GM21737 (cell line): ENCODE data around the gene KLC1.

Source experiments
- ATAC-seq: cut with Tn5 transposase; IDR thresholded peaks from one replicate; pipeline ENCODE4 v1.9.1; 2021; ENCODE audit warnings: mild to moderate bottlenecking, moderate library complexity; ENCODE audit not compliant: unreplicated experiment

The KLC1 gene

DNA sequence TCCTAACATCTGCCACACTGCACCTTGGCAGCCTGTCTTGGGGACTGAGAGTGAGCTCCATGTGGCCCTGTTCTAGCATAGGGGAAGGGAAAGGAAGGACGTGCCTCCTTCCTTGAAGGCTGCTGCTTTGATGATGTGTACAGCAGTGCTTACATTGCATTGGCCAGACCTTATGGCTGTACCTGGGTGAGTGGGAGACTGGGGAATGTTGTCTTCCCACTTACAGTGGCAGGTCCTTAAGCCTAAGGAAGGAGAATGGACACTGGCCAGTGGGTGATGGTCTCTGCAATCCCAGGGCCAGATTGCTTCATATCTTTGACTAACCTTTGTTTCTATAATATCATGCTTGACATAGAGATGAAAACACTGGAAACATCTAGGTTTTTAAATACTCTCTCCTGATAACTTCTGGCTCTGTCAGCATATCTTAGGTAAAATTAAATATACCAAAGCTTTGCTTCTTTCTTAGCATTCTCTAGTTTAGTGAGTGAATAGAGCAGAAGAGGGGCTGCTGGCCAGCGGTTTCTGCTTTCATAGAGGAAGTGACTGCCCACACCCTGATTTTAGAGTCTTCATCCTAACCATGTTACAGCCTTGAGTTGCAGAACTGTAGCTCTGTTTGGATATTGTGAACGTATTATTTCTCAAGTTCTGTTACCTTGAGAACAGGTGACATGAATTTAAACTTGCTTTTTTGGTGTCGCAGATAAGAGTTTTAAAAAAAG lies 27.2 kb downstream of the KLC1 start:
- no peak for ATAC-seq

GRCh38 chr14:103656756-103657133 lies 27.7 kb downstream of the KLC1 start:
- no peak for ATAC-seq

GRCh38 chr14:103657471-103657870 lies 28.5 kb downstream of the KLC1 start:
- ATAC-seq: no peak

DNA sequence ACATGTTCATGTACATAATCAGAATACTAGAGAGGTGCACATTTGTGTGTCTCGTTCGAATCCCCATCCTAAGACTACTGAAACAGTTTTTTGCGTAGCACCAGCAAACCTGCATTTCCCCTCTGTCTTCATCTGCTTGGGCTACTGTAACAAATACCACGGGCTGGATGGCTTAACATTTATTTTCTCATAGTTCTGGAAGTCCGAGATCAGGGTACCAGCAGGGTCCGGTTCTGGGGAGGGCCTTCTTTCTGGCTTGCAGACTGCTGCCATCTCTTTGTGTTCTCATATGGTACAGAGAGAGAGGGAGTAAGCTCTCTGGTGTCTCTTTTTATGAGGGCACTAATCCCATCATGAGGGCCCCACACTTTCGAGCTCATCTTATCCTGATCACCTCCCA lies 30.6 kb downstream of the KLC1 start:
- ATAC-seq: no peak

DNA sequence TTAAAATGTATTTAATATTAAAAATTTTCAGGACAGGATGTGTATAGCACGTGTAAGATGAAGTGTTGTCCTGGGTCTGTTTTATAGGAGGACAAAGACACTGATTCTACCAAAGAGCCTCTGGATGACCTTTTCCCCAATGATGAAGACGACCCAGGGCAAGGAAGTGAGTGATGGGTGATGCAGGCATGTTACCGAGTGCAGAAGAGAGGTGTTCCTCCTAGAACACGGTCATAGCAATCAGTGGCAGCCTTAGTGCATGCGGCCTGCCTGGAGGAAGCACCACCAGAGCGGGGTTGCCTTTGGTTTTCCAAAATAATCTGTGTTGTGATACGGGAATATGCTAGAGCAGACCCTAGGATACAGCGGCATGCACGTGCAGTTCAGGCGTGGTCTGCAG lies 33.0 kb downstream of the KLC1 start:
- no peak for ATAC-seq

DNA sequence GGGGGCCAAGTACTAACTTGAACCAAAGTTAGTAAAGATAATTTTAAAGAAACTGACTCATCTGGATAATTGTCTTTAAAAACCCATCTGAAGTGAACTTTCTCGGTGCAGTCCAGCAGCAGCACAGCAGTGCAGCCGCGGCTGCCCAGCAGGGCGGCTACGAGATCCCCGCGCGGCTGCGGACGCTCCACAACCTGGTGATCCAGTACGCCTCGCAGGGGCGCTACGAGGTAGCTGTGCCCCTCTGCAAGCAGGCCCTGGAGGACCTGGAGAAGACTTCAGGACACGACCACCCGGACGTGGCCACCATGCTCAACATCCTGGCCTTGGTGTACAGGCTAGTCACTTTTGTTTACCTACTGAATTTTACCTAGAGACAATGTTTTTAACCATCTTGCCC lies 33.6 kb downstream of the KLC1 start:
- no peak for ATAC-seq

DNA sequence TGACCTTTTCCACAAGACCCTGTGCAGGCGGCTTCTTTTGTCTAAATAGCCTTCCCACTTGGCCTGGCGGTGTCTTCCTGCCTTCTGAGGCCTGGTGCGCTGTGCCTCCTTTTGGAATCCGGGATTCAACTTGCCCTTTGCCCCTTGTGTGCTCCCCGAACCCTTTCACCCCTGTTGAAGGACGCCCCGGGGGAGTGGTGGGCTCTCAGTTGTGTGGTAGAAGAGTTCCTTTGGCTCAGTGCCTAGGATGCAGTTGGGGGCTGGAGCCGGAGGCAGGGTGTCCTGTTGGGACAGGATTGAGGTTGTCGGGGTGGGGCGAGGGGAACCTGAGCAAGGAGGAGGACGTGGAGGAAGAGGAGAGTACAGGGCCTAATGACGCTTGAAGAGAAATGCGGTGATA lies 34.5 kb downstream of the KLC1 start:
- ATAC-seq: no peak

- ATAC-seq: no peak
Observed at GRCh38 chr14:103667671-103668070, 38.7 kb downstream of the KLC1 start.

- no peak for ATAC-seq
Observed at GRCh38 chr14:103668117-103668516, 39.1 kb downstream of the KLC1 start.

- ATAC-seq: no peak
Observed at GRCh38 chr14:103669370-103669769, 40.4 kb downstream of the KLC1 start.

DNA sequence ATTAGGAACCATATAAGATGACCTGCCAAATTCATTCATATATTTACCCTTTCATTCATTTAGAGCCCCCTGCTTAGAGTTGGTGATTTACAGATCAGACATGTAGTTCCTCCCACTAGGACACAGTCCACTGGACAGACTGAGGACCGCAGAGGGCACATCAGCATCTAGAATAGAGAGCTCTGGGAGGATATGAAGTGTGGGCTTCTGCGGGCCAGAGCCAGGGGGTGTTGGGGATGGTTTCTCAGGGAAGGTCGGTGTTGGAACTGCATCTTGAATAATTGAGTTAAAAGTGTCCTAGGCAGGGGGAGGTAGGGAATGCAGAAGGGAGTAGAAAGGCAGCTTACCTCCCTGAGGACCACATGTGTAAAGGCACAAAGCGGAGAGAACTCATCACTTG lies 42.9 kb downstream of the KLC1 start:
- ATAC-seq: no peak

DNA sequence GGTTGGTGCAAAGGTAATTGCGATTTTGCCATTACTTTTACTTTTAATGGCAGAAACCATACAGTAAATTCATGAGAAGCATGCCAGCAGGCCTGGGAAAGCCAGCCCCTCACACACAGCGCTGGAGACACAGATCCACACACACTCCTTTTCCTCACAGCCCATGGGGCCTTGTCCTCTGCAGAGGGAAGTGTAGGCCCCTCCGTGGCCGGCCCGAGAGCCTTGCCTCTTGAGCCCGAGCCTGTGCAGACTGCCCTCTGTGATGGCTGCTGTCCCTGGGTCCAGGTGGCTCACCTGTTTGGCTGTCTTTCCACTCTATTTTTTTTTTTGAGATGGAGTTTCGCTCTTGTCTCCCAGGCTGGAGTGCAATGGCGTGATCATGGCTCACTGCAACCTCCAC lies 46.9 kb downstream of the KLC1 start:
- ATAC-seq: no peak

DNA sequence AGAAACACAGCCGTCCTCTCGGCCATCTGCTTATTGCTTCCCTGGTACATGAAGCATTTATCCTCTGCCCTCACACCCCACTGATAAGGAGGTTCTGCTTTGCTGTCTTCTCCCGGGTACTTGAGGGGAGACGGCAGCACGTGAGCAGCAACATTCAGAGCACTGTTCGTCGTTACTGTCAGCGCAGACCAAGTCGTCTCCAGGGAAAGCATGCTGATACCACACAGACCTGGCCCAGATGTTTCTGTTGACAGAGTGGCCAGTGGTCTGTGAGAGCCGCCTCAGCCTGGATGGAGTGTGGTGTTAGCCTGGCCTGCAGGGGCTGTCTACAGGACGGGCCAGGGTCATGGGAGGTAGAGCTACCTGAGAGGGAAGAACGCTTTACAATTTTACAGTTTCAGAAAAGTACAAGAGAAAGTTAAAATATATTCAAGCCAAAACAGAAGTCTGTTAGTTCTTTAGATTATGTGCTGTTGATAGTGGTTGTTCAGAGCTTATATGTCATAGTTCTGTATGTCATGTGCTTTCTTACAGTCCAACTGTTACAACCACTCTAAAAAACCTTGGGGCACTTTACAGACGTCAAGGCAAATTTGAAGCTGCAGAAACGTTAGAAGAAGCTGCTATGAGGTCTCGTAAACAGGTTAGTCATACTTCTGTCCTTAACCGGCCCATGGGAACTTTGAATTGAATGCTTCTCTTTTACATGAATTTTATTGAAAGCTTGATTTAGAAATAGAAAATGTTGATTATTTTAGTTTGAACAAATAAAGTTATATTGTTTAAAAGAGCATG lies 48.1 kb downstream of the KLC1 start:
- no peak for ATAC-seq

DNA sequence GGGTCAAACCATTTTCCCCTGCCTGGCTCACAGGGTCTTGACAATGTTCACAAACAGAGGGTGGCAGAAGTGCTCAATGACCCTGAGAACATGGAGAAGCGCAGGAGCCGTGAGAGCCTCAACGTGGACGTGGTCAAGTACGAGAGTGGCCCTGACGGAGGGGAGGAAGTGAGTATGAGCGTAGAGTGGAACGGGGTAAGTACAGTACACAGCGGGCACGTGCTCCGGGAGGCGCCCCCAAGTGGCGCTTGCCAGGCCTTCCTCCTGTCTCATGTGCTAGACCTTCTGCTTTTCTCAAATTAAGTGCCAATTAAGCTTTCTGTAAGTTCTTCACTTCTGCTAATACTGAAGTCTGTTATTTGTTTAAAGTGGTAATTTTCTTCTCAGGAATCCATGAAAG lies 50.3 kb downstream of the KLC1 start:
- ATAC-seq: peak; percentile 75

GRCh38 chr14:103680491-103681231 lies 51.6 kb downstream of the KLC1 start:
- no peak for ATAC-seq

- no peak for ATAC-seq
Observed at GRCh38 chr14:103683139-103683538, 54.1 kb downstream of the KLC1 start.

- ATAC-seq: no peak
Observed at GRCh38 chr14:103684471-103684870, 55.5 kb downstream of the KLC1 start.

DNA sequence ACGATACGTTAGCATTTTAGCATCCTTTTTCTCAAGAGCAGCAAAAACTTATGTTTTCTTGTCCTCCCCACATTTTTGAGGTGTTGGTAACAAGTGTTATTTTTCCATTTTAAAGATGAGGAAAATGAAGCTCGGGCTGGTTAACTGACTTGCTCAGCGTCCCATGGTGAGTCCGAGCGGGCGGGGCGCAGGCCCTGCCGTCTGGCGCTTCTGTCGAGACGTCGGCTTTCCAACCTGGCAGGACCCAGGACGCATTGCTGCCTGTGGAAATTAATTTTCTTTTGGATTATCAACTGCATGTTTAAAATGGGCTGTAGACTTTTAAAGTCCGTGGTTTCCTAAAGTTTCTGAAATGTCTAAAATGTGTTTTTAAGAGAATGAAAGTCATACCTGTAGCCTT lies 55.9 kb downstream of the KLC1 start:
- ATAC-seq: no peak

DNA sequence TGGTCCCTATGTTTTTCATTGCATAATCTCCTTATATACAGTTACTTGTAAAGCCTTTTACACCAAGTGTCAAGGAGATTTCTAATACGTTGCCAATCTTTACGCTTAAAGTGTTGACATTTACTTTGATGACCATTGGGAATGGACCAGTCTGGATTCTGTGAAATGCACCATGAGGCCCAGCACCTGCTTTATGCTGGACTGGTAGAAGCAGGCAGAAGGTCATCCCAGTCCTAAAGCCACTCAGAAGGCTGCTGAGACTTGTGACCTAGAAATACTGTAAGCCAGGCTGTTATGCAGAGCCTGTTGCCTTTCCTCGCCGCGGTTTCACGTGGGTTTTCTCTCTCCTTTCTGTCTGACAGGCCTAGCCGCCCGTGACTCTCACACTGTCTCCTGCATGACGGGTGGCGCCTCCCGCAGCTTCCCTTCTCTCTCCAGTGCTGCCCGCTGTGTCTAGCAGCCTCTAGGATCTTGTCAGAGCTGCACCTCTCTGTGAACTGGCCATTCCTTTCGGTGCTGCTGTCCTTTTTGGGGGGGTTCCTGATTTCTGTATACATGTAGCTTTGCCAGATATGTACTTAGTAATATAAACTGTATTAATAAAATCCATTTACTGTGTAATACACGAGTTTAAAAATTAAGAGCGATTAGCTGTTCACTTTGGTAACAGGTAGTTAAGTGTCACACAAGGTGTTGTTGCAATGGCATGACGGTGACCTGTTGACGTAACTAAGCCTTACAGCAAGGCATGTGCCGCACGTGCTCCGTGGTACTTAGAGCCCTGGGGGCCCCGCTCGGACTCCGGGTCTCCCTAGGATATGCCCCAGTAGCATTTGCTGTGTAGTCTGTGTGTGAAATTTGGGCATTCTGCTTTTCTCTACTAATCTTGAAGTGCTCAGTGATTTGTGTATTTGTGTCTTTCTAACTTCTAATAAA lies 56.5 kb downstream of the KLC1 start:
- no peak for ATAC-seq

- ATAC-seq: no peak
Observed at GRCh38 chr14:103686831-103687485, 57.9 kb downstream of the KLC1 start.
